B cell (primary cell): ENCODE measurements around the gene CHST13. TPM values are rescaled to one million over a fixed set of nuclear protein-coding genes. Genes with fewer than 3 reads are reported as not detected.

Experiments
- ATAC-seq: fragments of 200-7000 bp; cut with Tn5 transposase; one replicate; pipeline ENCODE4 v1.10.0; 2021; ENCODE audit warnings: low read depth, mild to moderate bottlenecking, moderate number of reproducible peaks, moderate library complexity
- CTCF ChIA-PET: fragments of 350-600 bp; sonication (Branson Sonifier 250); formaldehyde crosslinking; loops from one replicate; lab custom pipeline; 2021; ENCODE audit warnings: antibody characterized with exemption, inconsistent platforms; lab: Charles Lee
- POLR2A ChIA-PET: fragments of 350-600 bp; sonication (Branson Sonifier 250); formaldehyde crosslinking; loops from one replicate; lab custom pipeline; 2021; ENCODE audit warnings: antibody characterized with exemption; lab: Charles Lee
- DNase-seq: peaks from one replicate; pipeline ENCODE4 v3.0.0; 2013
- H2AFZ ChIP-seq: 2 replicates; pipeline ENCODE4 v1.6.1; 2012; ENCODE audit warnings: mild to moderate bottlenecking, low read depth, low read length; ENCODE audit not compliant: insufficient read depth, poor library complexity, severe bottlenecking
- H3K27ac ChIP-seq, 2 donors: 1 replicate in 1 of 2; 2 replicates in 1 of 2; pipeline ENCODE4 v1.5.1; 2012 to 2013; ENCODE audit warnings: low read length in 2 of 2, mild to moderate bottlenecking in 2 of 2, moderate library complexity in 1 of 2
- H3K27me3 ChIP-seq, 4 experiments: fragments of 200-600 bp in 1 of 4; sonication (generic) in 1 of 4; replicated peaks in 1 of 4; 1 replicate in 2 of 4; 2 replicates in 2 of 4; pipeline versions ENCODE4 v1.6.1 to v1.7.0; 2013 to 2016; ENCODE audit warnings: low read length in 3 of 4, mild to moderate bottlenecking in 2 of 4, mixed read lengths in 1 of 4, moderate library complexity in 1 of 4; ENCODE audit not compliant: insufficient read depth in 4 of 4, control insufficient read depth in 3 of 4; ENCODE audit errors: control extremely low read depth in 1 of 4
- H3K36me3 ChIP-seq, 2 experiments: replicated peaks in 1 of 2; 1 replicate in 1 of 2; 2 replicates in 1 of 2; pipeline versions ENCODE4 v1.6.1 to v1.7.1; 2013; ENCODE audit warnings: low read length in 1 of 2; ENCODE audit not compliant: insufficient read depth in 2 of 2, control insufficient read depth in 1 of 2; ENCODE audit errors: control extremely low read depth in 1 of 2, extremely low read depth in 1 of 2
- H3K4me1 ChIP-seq, 2 donors: fragments of 200-600 bp in 1 of 2; sonication (generic) in 1 of 2; 1 replicate in 1 of 2; 2 replicates in 1 of 2; pipeline versions ENCODE4 v1.5.1 to v1.6.1; 2013 to 2017; ENCODE audit warnings: low read length in 2 of 2; ENCODE audit not compliant: control insufficient read depth in 2 of 2, insufficient read depth in 2 of 2
- H3K4me2 ChIP-seq: replicated peaks from 2 replicates; pipeline ENCODE3; 2012; ENCODE audit warnings: mild to moderate bottlenecking, low read depth, low read length; ENCODE audit not compliant: poor library complexity, severe bottlenecking
- H3K4me3 ChIP-seq, 5 experiments: fragments of 200-600 bp in 1 of 5; sonication (generic) in 1 of 5; 1 replicate in 3 of 5; 2 replicates in 2 of 5; pipeline versions ENCODE4 v1.5.1 to v1.7.0; 2011 to 2016; ENCODE audit warnings: low read length in 4 of 5, mild to moderate bottlenecking in 4 of 5, low read depth in 2 of 5, control low read depth in 1 of 5, moderate library complexity in 1 of 5; ENCODE audit not compliant: insufficient read depth in 1 of 5; ENCODE audit errors: control extremely low read depth in 1 of 5, extremely low read depth in 1 of 5
- H3K79me2 ChIP-seq: fragments of 200-600 bp; sonication (generic); one replicate; pipeline ENCODE4 v1.6.0; 2016; ENCODE audit warnings: low read length; ENCODE audit not compliant: control insufficient read depth, insufficient read depth
- H3K9ac ChIP-seq: fragments of 200-600 bp; sonication (generic); 2 replicates; pipeline ENCODE4 v1.6.1; 2017; ENCODE audit warnings: mild to moderate bottlenecking, low read length, moderate library complexity
- H3K9me3 ChIP-seq, 3 donors: one replicate each; pipeline versions ENCODE4 v1.6.1 to v1.7.1; 2013; ENCODE audit warnings: low read length in 2 of 3; ENCODE audit not compliant: control insufficient read depth in 2 of 3, insufficient read depth in 1 of 3; ENCODE audit errors: control extremely low read depth in 1 of 3
- H4K20me1 ChIP-seq: 2 replicates; pipeline ENCODE4 v1.6.0; 2012; ENCODE audit warnings: mild to moderate bottlenecking, low read length; ENCODE audit not compliant: insufficient read depth, control insufficient read depth, poor library complexity, severe bottlenecking
- H3K27ac Mint-ChIP-seq: one replicate; pipeline ENCODE4 v1.8.0; 2021; ENCODE audit warnings: mixed read lengths
- H3K27me3 Mint-ChIP-seq: one replicate; pipeline ENCODE4 v1.8.0; 2021; ENCODE audit warnings: mixed read lengths
- H3K4me1 Mint-ChIP-seq: one replicate; pipeline ENCODE4 v1.8.0; 2021; ENCODE audit warnings: mixed read lengths
- H3K4me3 Mint-ChIP-seq: one replicate; pipeline ENCODE4 v1.8.0; 2021; ENCODE audit warnings: mixed read lengths
- H3K9me3 Mint-ChIP-seq: one replicate; pipeline ENCODE4 v1.8.0; 2022; ENCODE audit warnings: mixed read lengths; ENCODE audit not compliant: insufficient read depth
- CTCF ChIP-seq: fragments of 200-600 bp; IDR thresholded peaks from one replicate; pipeline ENCODE4 v1.8.0; 2022; ENCODE audit warnings: antibody characterized with exemption, mild to moderate bottlenecking
- EZH2 ChIP-seq: IDR thresholded peaks from 2 replicates; pipeline ENCODE4 v1.6.1; 2012; ENCODE audit warnings: borderline replicate concordance, low read depth, mild to moderate bottlenecking, moderate library complexity, low read length; ENCODE audit not compliant: insufficient read depth, poor library complexity, severe bottlenecking
- WGBS: methylation state at CpG from one replicate; pipeline ENCODE4 v1.1.5; 2013; ENCODE audit warnings: missing lambda C conversion rate; ENCODE audit not compliant: insufficient coverage; 5-methylcytosine and 5-hydroxymethylcytosine counted together
- intact Hi-C: fragments of 100-400 bp; cut with micrococcal nuclease; formaldehyde crosslinking; loops from one replicate; pipeline ENCODE4 v1.10.0; 2022
- polyA plus RNA-seq: library from polyadenylated mRNA; depleted of rRNA; stranded (reverse); fragments of >200 nt; gene quantifications from 2 replicates; pipeline ENCODE4 v1.2.3, GENCODE V29; 2012
- total RNA-seq, 2 donors: library from RNA; stranded (reverse); fragments of 120-200 nt in 1 of 2; gene quantifications; 1 replicate in 1 of 2; 2 replicates in 1 of 2; pipeline versions ENCODE4 v1.2.3 to v1.2.4, GENCODE V29; 2013 to 2022

The CHST13 gene
- total and polyA plus RNA-seq, 2 donors (not counting 1 experiment from before 2014, with no cell fraction given), result 0.07 TPM; not detected in 1

- POLR2A ChIA-PET, result no interaction called here
- Mint-ChIP-seq H3K4me3 (no peak overlapping the region), H3K27ac (no peak overlapping the region), H3K27me3 (peaks cover 7% of the 10 kb centered on the region), H3K4me1 (no peaks in the 10 kb centered on the region), H3K9me3 (no peaks in the 10 kb centered on the region)
- H3K4me2 ChIP-seq, result no peak overlapping the region
- WGBS, result 90% methylated on average over 10 of the region's 10 CpGs
- no peaks in the 10 kb centered on the region for H3K79me2 ChIP-seq
- CTCF ChIA-PET, result no interaction called here
- H4K20me1 ChIP-seq, result no peaks in the 10 kb centered on the region
- H3K9ac ChIP-seq, result no peak overlapping the region
- H2AFZ ChIP-seq, result no peak overlapping the region
- TF ChIP-seq EZH2 (no peak), CTCF (no peak)
- DNase-seq, result no peak
- no peak overlapping the region for H3K27ac ChIP-seq
- H3K9me3 ChIP-seq, result peaks cover 0 to 8% (median 0%) of the 10 kb centered on the region in 3 donors
- intact Hi-C loops, result no loop called here
- no peaks in the 10 kb centered on the region for H3K36me3 ChIP-seq
- no peak for ATAC-seq
- peaks cover 0 to 4% (median 0%) of the 10 kb centered on the region in 4 experiments for H3K27me3 ChIP-seq
- H3K4me1 ChIP-seq, result peaks cover 0 to 6% of the 10 kb centered on the region in 2 donors
- H3K4me3 ChIP-seq, result no peak overlapping the region
Measured at GRCh38 chr3:126539558-126540250, 15.7 kb downstream of the CHST13 start.

GRCh38 chr3:126540342-126540849 is 16.4 kb downstream of the CHST13 start:
- H3K4me3 ChIP-seq, result no peak overlapping the region
- Mint-ChIP-seq H3K4me3 (no peak overlapping the region), H3K9me3 (no peaks in the 10 kb centered on the region), H3K27ac (no peak overlapping the region), H3K4me1 (no peaks in the 10 kb centered on the region), H3K27me3 (peaks cover 6% of the 10 kb centered on the region)
- no peaks in the 10 kb centered on the region for H4K20me1 ChIP-seq
- H3K9ac ChIP-seq, result no peak overlapping the region
- no peak overlapping the region for H2AFZ ChIP-seq
- WGBS, result 42% methylated on average over 6 of the region's 9 CpGs
- DNase-seq (no peak), ATAC-seq (no peak)
- no peaks in the 10 kb centered on the region for H3K36me3 ChIP-seq
- ChIA-PET POLR2A (no interaction called here), CTCF (no interaction called here)
- intact Hi-C loops, result no loop called here
- TF ChIP-seq EZH2 (no peak), CTCF (no peak)
- H3K4me2 ChIP-seq, result no peak overlapping the region
- peaks cover 0 to 4% (median 0%) of the 10 kb centered on the region in 4 experiments for H3K27me3 ChIP-seq
- no peak overlapping the region for H3K27ac ChIP-seq
- peaks cover 0 to 8% (median 0%) of the 10 kb centered on the region in 3 donors for H3K9me3 ChIP-seq
- H3K79me2 ChIP-seq, result no peaks in the 10 kb centered on the region
- peaks cover 0 to 6% of the 10 kb centered on the region in 2 donors for H3K4me1 ChIP-seq
